HG02678 (cell line): Measurements from ENCODE around the gene SLC13A5.
"Not testable (repeated sequence)": the region's sequence is repeated elsewhere in the genome, so short reads cannot be mapped to it uniquely, and the experiment has no call there.

Experiments used
- ATAC-seq: cut with Tn5 transposase; IDR thresholded peaks from one replicate; pipeline ENCODE4 v1.9.1; 2021; ENCODE audit warnings: mild to moderate bottlenecking, moderate library complexity; ENCODE audit not compliant: unreplicated experiment

SLC13A5 gene

GRCh38 chr17:6711081-6711674, 2.0 kb downstream of the SLC13A5 start:
- no peak for ATAC-seq

GRCh38 chr17:6710317-6710716, 2.9 kb downstream of the SLC13A5 start:
- ATAC-seq = no peak

- no peak for ATAC-seq
These were observed 4.7 kb downstream of the SLC13A5 start for GRCh38 chr17:6708357-6708961.

GRCh38 chr17:6706996-6707395, 6.2 kb downstream of the SLC13A5 start:
- ATAC-seq = no peak

GRCh38 chr17:6706499-6706898, 6.7 kb downstream of the SLC13A5 start:
- no peak for ATAC-seq

- no peak for ATAC-seq
These were observed 8.6 kb downstream of the SLC13A5 start for GRCh38 chr17:6704470-6705052.

GRCh38 chr17:6703751-6704150, 9.4 kb downstream of the SLC13A5 start:
- no peak for ATAC-seq

GRCh38 chr17:6702567-6703215, 10.5 kb downstream of the SLC13A5 start:
- ATAC-seq = no peak

GRCh38 chr17:6701719-6702118, 11.4 kb downstream of the SLC13A5 start:
- ATAC-seq = no peak

GRCh38 chr17:6700948-6701307, 12.2 kb downstream of the SLC13A5 start:
- ATAC-seq = no peak

GRCh38 chr17:6699997-6700947, 12.9 kb downstream of the SLC13A5 start:
- ATAC-seq = no peak

- no peak for ATAC-seq
These were observed 15.2 kb downstream of the SLC13A5 start for GRCh38 chr17:6698004-6698403.

GRCh38 chr17:6696906-6697305, 16.3 kb downstream of the SLC13A5 start:
- no peak for ATAC-seq

GRCh38 chr17:6695565-6695964, 17.6 kb downstream of the SLC13A5 start:
- no peak for ATAC-seq

GRCh38 chr17:6695051-6695450, 18.1 kb downstream of the SLC13A5 start:
- ATAC-seq = no peak

- ATAC-seq = not testable (repeated sequence)
These were observed 21.2 kb downstream of the SLC13A5 start for GRCh38 chr17:6691958-6692357.

GRCh38 chr17:6691546-6691945, 21.6 kb downstream of the SLC13A5 start:
- no peak for ATAC-seq

GRCh38 chr17:6690641-6691040, 22.5 kb downstream of the SLC13A5 start:
- ATAC-seq = no peak

- ATAC-seq = no peak
These were observed 24.2 kb downstream of the SLC13A5 start for GRCh38 chr17:6688944-6689343.

GRCh38 chr17:6686026-6686425, 27.1 kb downstream of the SLC13A5 start:
- ATAC-seq = no peak
